Neutrophil (primary cell): ENCODE measurements around the gene EMSY.

ENCODE experiments used
- H3K27ac ChIP-seq: fragments of 200-600 bp; sonication (generic); 2 replicates; pipeline ENCODE4 v1.5.1; 2016; ENCODE audit warnings: mild to moderate bottlenecking, moderate library complexity
- H3K27me3 ChIP-seq: fragments of 200-600 bp; sonication (generic); 2 replicates; pipeline ENCODE4 v1.6.0; 2016; ENCODE audit warnings: mild to moderate bottlenecking
- H3K36me3 ChIP-seq: fragments of 200-600 bp; sonication (generic); 2 replicates; pipeline ENCODE4 v1.5.1; 2017
- H3K4me1 ChIP-seq, 2 experiments: fragments of 200-600 bp in 1 of 2; sonication (generic) in 1 of 2; 1 replicate in 1 of 2; 2 replicates in 1 of 2; pipeline versions ENCODE4 v1.5.1 to v1.6.1; 2013 to 2016; ENCODE audit warnings: low read depth in 1 of 2, low read length in 1 of 2, mild to moderate bottlenecking in 1 of 2, moderate library complexity in 1 of 2; ENCODE audit not compliant: control insufficient read depth in 1 of 2, insufficient read depth in 1 of 2
- H3K4me3 ChIP-seq, 2 experiments: fragments of 200-600 bp in 1 of 2; sonication (generic) in 1 of 2; 1 replicate in 1 of 2; 2 replicates in 1 of 2; pipeline ENCODE4 v1.5.1; 2013 to 2016; ENCODE audit warnings: low read depth in 1 of 2, low read length in 1 of 2, mild to moderate bottlenecking in 1 of 2, moderate library complexity in 1 of 2
- H3K9me3 ChIP-seq: fragments of 200-600 bp; sonication (generic); 2 replicates; pipeline ENCODE4 v1.5.1; 2016
- CTCF ChIP-seq: fragments of 200-600 bp; sonication (generic); IDR thresholded peaks from 2 replicates; pipeline ENCODE4 v1.5.1; 2016; ENCODE audit warnings: antibody characterized with exemption

EMSY gene

GRCh38 chr11:76523786-76524436 lies 79.1 kb downstream of the EMSY start:
- Histone ChIP-seq H3K36me3 (peaks cover 58% of the 10 kb centered on the region), H3K27ac (no peak overlapping the region), H3K27me3 (no peaks in the 10 kb centered on the region), H3K4me1 (peaks cover 0 to 4% of the 10 kb centered on the region in 2 experiments), H3K9me3 (no peaks in the 10 kb centered on the region), H3K4me3 (no peak overlapping the region)
- TF ChIP-seq CTCF = no peak

DNA sequence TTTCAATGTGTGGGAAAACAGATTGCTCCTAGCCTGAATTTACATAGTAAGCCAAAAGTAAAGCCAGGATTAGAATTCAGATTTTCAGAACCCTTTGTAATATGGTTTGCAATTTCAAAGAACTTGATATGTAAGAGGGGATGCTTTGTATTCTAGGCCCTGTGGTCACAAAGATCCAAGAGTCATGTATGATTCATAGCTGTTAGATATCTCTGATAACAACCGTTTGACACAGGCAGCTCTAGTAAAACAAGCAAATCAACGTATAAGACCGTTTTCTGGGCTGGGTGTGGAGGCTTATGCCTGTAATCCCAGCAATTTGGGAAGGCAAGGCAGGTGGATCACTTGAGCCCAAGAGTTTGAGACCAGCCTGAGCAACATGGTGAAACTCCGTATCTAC lies 79.6 kb downstream of the EMSY start:
- H3K36me3 ChIP-seq = peaks cover 59% of the 10 kb centered on the region
- TF ChIP-seq CTCF = no peak
- H3K27me3 ChIP-seq = no peaks in the 10 kb centered on the region
- H3K4me1 ChIP-seq = peaks cover 0 to 4% of the 10 kb centered on the region in 2 experiments
- no peak overlapping the region for H3K27ac ChIP-seq
- no peak overlapping the region for H3K4me3 ChIP-seq
- H3K9me3 ChIP-seq = no peaks in the 10 kb centered on the region

GRCh38 chr11:76524919-76525318 lies 80.1 kb downstream of the EMSY start:
- H3K27me3 ChIP-seq = no peaks in the 10 kb centered on the region
- no peak overlapping the region for H3K27ac ChIP-seq
- H3K9me3 ChIP-seq = no peaks in the 10 kb centered on the region
- peaks cover 59% of the 10 kb centered on the region for H3K36me3 ChIP-seq
- TF ChIP-seq CTCF = no peak
- no peak overlapping the region for H3K4me3 ChIP-seq
- H3K4me1 ChIP-seq = peaks cover 0 to 4% of the 10 kb centered on the region in 2 experiments

- peaks cover 0 to 4% of the 10 kb centered on the region in 2 experiments for H3K4me1 ChIP-seq
- no peak overlapping the region for H3K27ac ChIP-seq
- TF ChIP-seq CTCF = no peak
- no peak overlapping the region for H3K4me3 ChIP-seq
- peaks cover 73% of the 10 kb centered on the region for H3K36me3 ChIP-seq
- H3K27me3 ChIP-seq = no peaks in the 10 kb centered on the region
- no peaks in the 10 kb centered on the region for H3K9me3 ChIP-seq
Measured at GRCh38 chr11:76526878-76527277, 82.1 kb downstream of the EMSY start.

DNA sequence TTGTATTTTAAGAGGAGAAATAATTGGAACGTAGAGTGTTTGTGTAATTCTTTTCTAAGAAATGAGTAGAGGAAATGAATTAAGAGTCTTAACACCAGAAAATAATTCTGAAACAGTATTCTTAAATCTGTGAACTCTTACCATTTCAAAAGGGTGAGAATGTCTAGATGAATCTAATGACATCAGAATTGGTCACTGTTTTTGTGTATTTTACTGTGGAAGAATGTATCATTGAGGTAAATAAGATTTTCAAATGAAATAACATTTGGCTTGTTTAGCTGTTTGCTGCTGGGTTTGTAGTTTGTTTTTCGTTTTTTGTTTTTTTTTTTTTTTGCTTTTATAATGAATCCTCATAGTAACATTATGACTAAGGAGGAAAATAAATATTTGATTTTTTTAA lies 97.6 kb downstream of the EMSY start:
- H3K36me3 ChIP-seq = peaks cover 96% of the 10 kb centered on the region
- H3K27ac ChIP-seq = no peak overlapping the region
- H3K4me3 ChIP-seq = no peak overlapping the region
- H3K27me3 ChIP-seq = no peaks in the 10 kb centered on the region
- H3K9me3 ChIP-seq = no peaks in the 10 kb centered on the region
- no peak for TF ChIP-seq CTCF
- no peaks in the 10 kb centered on the region for H3K4me1 ChIP-seq
